Neutrophil (primary cell): ENCODE data around the gene BDNF.

Source experiments
- H3K27ac ChIP-seq: fragments of 200-600 bp; sonication (generic); 2 replicates; pipeline ENCODE4 v1.5.1; 2016; ENCODE audit warnings: mild to moderate bottlenecking, moderate library complexity
- H3K27me3 ChIP-seq: fragments of 200-600 bp; sonication (generic); 2 replicates; pipeline ENCODE4 v1.6.0; 2016; ENCODE audit warnings: mild to moderate bottlenecking
- H3K36me3 ChIP-seq: fragments of 200-600 bp; sonication (generic); 2 replicates; pipeline ENCODE4 v1.5.1; 2017
- H3K4me1 ChIP-seq, 2 experiments: fragments of 200-600 bp in 1 of 2; sonication (generic) in 1 of 2; 1 replicate in 1 of 2; 2 replicates in 1 of 2; pipeline versions ENCODE4 v1.5.1 to v1.6.1; 2013 to 2016; ENCODE audit warnings: low read depth in 1 of 2, low read length in 1 of 2, mild to moderate bottlenecking in 1 of 2, moderate library complexity in 1 of 2; ENCODE audit not compliant: control insufficient read depth in 1 of 2, insufficient read depth in 1 of 2
- H3K4me3 ChIP-seq, 2 experiments: fragments of 200-600 bp in 1 of 2; sonication (generic) in 1 of 2; 1 replicate in 1 of 2; 2 replicates in 1 of 2; pipeline ENCODE4 v1.5.1; 2013 to 2016; ENCODE audit warnings: low read depth in 1 of 2, low read length in 1 of 2, mild to moderate bottlenecking in 1 of 2, moderate library complexity in 1 of 2
- H3K9me3 ChIP-seq: fragments of 200-600 bp; sonication (generic); 2 replicates; pipeline ENCODE4 v1.5.1; 2016
- TF ChIP-seq, protein P1 (sequence below): fragments of 200-600 bp; sonication (generic); IDR thresholded peaks from 2 replicates; pipeline ENCODE4 v1.5.1; 2016; ENCODE audit warnings: antibody characterized with exemption

Gene BDNF

DNA sequence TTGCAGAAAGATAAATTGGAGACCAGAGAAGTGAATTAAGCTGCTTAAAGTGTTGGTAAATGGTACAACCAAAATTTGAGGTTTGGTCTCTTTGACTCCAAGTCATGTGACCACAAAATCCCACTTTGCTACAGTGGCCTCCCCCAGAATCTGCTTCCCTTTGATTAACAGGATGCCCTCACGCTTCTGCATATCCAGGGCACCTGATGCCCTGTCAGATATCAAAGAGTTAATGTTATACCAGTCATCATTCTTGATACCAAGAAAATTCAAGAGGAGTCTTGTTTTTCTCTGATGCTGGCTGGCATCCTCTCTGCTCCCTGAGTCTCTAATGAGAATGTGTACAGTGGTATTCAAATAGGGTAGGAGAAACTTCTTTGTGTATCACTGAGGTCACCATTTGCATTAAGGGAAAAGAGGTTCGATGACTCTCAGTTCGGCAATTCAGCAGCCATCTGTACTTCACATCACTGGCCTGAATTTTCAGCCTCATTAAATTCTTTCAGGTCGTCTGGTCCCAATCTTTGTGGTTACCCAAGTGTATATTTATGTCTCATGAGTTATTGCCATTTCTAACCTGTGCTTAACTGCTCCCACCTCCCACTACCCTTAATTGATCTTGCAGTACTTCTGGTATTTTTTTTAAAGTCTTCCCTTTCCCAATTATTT, 73.9 kb downstream of the BDNF start:
- no peak overlapping the region for H3K4me3 ChIP-seq
- TF ChIP-seq, protein P1, sequence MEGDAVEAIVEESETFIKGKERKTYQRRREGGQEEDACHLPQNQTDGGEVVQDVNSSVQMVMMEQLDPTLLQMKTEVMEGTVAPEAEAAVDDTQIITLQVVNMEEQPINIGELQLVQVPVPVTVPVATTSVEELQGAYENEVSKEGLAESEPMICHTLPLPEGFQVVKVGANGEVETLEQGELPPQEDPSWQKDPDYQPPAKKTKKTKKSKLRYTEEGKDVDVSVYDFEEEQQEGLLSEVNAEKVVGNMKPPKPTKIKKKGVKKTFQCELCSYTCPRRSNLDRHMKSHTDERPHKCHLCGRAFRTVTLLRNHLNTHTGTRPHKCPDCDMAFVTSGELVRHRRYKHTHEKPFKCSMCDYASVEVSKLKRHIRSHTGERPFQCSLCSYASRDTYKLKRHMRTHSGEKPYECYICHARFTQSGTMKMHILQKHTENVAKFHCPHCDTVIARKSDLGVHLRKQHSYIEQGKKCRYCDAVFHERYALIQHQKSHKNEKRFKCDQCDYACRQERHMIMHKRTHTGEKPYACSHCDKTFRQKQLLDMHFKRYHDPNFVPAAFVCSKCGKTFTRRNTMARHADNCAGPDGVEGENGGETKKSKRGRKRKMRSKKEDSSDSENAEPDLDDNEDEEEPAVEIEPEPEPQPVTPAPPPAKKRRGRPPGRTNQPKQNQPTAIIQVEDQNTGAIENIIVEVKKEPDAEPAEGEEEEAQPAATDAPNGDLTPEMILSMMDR = no peak
- no peaks in the 10 kb centered on the region for H3K36me3 ChIP-seq
- no peaks in the 10 kb centered on the region for H3K9me3 ChIP-seq
- no peak overlapping the region for H3K27ac ChIP-seq
- no peaks in the 10 kb centered on the region for H3K27me3 ChIP-seq
- H3K4me1 ChIP-seq = no peaks in the 10 kb centered on the region

DNA sequence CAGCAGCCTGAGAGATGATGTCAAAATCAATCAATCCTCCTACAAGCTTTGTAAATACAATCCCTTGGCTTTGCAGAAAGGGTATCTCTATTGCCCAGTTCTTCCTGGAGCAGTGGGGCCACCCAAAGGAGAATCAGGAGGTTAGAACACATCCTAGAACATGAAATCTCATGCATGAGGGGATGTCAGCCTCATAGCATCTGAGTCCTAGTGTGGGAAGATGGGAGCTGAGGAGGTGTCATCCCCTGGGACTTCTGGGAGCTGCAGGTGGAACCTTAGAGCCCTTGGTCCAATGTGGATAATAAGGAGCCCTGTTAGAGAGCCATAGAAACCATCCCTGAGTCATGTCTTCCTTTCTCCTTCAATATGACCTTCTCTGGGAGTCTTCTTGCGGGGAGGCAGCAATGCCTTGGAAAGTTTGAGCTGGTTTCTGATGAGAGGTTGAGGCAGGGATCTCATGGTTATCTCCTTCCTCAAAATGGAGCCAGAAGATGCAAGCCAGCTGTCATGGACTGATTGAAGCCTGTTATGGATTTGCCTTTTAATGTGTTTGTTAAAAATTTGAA, 74.8 kb downstream of the BDNF start:
- Histone ChIP-seq H3K36me3 (no peaks in the 10 kb centered on the region), H3K4me3 (no peak overlapping the region), H3K4me1 (no peaks in the 10 kb centered on the region), H3K27me3 (no peaks in the 10 kb centered on the region), H3K27ac (no peak overlapping the region), H3K9me3 (no peaks in the 10 kb centered on the region)
- TF ChIP-seq, protein P1 = no peak

DNA sequence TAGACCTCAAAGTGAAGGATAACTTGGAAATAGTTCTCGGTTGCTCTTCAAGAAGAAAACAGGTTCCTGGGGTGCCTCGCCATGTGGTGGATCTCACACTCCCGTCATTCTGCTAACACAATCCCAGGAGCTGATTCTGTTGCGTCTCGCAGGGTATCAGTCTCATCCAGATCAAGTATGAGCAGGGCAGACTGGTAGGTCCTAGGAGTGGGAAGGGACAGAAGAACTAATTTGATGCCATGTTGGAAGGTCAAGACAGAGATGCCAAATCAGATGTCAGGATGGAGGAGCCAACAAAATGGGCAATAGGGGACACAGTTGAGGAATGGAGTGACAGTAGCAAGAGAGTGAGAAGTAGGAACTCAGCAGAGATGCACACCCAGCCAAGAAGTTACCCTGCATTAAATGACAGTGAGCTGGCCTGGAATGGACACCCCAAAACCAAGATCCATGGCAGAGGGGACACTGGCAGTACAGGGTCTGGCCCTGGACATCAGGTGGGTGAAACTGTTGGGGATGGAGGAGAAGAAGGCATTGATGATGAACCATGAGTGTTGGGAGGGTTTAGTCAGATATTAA, 76.2 kb downstream of the BDNF start:
- no peaks in the 10 kb centered on the region for H3K9me3 ChIP-seq
- H3K36me3 ChIP-seq = no peaks in the 10 kb centered on the region
- TF ChIP-seq, protein P1 = no peak
- no peak overlapping the region for H3K4me3 ChIP-seq
- H3K4me1 ChIP-seq = no peaks in the 10 kb centered on the region
- H3K27me3 ChIP-seq = no peaks in the 10 kb centered on the region
- no peak overlapping the region for H3K27ac ChIP-seq

DNA sequence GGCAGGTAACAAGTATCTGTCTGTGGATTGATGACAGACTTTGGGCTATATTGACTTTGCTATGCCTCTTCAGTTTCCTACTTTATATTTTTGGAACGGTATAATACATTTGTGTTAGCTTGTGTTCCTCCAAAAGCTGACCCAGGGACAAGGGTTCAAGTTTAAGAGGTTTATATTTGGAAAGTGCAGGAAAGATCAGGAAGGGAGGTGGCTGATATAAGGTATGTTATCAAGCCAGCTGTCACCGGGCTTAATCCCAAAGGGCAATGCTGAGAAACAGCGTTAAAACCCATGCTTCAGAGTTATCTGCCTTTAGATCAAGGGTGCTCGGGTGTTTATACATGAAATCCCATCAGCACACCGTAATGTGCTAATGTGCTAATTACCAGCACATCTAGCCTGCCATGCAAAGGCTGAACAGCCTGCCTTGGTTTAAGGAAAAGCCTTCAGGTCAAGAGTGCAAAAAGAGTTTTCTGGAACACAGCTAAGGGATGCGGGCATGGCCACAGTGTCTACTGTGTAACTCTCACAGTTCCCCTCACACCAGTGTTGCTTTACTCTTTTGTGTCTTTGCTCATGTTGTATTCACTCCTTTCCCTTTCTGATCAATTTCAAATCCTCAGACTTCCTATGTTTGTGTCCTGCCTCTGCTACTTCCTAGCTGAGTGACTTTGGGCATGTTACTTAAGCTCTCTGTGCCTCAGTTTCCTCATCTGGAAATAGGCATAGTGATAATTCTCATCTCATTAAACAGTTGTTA, 77.5 kb downstream of the BDNF start:
- Histone ChIP-seq H3K4me1 (no peaks in the 10 kb centered on the region), H3K9me3 (no peaks in the 10 kb centered on the region), H3K36me3 (no peaks in the 10 kb centered on the region), H3K27me3 (no peaks in the 10 kb centered on the region), H3K4me3 (no peak overlapping the region), H3K27ac (no peak overlapping the region)
- TF ChIP-seq, protein P1 = no peak

DNA sequence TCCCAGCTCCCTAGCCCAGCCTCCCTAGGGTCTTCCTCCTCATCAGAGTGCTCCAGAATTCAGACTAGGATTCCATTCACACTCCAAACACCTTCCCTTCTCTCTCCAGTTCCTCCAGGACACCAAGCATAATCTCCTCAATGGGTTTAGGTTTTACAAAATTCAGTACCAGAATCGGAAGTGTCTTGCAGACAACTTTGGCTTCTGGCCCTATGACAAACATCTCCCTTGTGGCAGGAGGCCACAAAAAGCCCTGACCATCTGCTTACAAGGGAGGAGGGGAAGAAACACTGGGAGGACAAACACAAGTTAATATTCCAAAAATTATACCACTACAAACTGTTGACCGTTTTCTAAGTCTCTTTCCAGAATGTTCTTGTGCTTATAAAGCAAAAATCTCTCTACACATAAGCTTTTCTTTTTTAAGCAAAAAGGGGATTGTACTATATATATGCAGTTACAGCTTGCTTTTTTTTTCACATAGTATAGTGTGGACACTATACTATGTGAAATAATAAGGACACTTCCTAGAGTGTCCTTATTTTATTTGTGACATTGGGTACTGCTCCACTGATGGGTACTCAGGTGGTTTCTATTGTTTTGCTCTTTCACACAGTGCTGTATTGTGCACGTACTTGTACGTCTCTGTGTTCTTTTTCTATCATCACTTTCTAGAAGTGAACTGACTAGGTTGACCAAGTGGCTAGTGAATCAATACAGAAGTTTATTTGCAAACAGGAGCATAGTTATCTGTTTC, 78.7 kb downstream of the BDNF start:
- Histone ChIP-seq H3K4me3 (no peak overlapping the region), H3K9me3 (no peaks in the 10 kb centered on the region), H3K36me3 (no peaks in the 10 kb centered on the region), H3K4me1 (no peaks in the 10 kb centered on the region), H3K27ac (no peak overlapping the region), H3K27me3 (no peaks in the 10 kb centered on the region)
- TF ChIP-seq, protein P1 = no peak
